CMK (cell line): Measurements from ENCODE around the gene TNNI2.
"Not testable (repeated sequence)": the region's sequence is repeated elsewhere in the genome, so short reads cannot be mapped to it uniquely, and the experiment has no call there.

ENCODE experiments used
- DNase-seq: peaks from one replicate; pipeline ENCODE4 v3.0.0-alpha.2; 2010; ENCODE audit warnings: low read depth

TNNI2 gene

GRCh38 chr11:1875093-1875850 is 36.5 kb downstream of the TNNI2 start:
- no peak for DNase-seq

DNA sequence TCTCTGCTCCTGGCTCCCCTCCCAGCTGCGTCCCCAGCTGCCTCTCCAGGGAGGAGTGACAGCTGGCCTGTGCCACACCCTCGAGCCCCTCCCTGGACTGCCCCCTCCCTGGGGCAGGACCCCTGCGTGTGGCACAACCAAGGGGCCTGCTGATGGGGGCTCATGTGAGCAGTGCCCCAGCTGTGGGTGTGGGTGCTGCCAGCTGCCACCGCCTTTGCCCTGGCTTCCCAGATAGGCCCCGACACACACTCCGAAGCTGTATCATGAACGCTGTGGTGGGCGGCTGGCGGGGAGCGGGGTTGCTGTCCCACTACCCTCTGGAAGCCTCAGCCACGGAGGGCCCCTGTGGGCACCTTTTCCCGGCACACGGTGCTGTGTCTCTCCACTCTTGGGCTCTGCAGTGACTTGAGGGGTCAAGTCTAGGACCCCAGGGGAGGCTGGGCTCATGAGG is 37.1 kb downstream of the TNNI2 start:
- DNase-seq = not testable (repeated sequence)

GRCh38 chr11:1876361-1877063 is 37.7 kb downstream of the TNNI2 start:
- no peak for DNase-seq

DNA sequence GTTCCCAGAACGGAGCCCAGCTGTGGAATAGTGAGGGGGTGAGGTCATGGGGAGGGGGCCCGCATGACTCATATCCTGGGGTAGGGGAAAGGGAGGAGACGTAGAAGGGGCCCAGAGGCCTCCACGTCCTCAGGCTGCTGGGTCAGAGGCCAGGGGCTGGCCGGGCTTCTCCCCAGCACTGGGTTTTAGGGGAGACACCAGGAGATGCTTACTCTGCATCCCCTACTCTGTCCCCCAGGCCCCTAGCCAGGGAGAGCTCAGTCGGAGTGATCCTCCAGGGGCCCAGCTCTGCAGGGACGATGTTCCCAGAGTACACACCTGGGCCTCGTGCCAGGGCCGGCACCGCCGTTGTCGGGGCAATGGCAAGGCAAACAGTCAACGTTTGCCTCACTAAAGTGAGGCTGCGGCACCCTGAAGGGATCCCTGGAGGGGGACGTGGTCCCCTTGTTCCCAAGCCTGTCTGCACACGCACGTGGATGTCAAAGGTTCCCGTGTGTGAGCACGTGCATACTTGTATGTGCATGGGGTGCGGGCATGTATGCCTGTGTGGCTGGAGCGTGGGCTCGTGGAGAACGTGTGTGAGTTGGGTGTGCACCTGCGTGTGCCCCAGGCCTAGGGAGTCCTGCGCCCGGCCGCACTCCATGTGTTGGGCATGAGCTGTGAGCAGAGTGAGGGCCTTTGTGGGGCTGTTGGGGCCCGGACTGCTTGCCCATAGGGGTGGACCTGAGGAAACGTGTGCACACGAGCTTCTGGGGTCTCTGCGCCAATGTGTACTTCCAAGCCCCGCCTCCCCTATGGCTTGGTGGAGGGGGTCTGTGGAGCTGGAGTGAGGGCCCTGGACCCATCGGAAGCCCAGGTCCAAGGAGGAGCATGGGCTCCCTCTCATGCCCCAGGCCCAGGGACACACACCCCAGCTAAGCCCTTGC is 38.7 kb downstream of the TNNI2 start:
- DNase-seq = no peak

GRCh38 chr11:1878137-1879031 is 39.6 kb downstream of the TNNI2 start:
- no peak for DNase-seq

DNA sequence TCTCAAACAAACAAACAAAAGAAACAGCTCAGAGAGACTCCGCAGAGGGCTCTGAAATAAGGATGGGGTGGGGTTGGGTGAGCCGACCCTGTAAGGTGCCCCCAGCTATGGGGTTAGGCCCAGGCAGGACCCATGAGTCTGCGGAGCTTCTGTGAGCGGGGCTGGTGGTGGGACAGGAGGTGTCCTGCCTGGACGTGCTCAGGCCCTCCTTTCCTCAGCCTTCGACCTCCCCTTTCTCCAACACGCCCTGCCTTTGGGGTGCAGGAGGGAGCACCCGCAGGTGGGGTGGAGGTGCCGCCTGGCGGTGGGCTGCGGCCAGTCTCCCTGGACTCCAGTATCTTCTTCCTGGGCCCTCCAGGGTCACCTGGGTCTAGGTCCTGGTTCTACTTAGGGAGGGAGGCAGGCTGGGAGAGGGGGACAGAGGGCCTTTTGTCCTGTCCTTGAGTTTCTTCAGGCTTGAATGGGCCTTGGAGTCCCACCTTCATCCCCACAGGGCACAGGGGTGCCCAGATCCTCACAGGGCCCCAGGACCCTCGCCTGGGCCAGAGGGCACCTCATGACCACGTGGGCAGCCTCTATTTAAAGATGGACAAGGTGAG is 40.7 kb downstream of the TNNI2 start:
- DNase-seq = no peak

- DNase-seq = no peak
Measured at GRCh38 chr11:1879941-1880720, 41.4 kb downstream of the TNNI2 start.

DNA sequence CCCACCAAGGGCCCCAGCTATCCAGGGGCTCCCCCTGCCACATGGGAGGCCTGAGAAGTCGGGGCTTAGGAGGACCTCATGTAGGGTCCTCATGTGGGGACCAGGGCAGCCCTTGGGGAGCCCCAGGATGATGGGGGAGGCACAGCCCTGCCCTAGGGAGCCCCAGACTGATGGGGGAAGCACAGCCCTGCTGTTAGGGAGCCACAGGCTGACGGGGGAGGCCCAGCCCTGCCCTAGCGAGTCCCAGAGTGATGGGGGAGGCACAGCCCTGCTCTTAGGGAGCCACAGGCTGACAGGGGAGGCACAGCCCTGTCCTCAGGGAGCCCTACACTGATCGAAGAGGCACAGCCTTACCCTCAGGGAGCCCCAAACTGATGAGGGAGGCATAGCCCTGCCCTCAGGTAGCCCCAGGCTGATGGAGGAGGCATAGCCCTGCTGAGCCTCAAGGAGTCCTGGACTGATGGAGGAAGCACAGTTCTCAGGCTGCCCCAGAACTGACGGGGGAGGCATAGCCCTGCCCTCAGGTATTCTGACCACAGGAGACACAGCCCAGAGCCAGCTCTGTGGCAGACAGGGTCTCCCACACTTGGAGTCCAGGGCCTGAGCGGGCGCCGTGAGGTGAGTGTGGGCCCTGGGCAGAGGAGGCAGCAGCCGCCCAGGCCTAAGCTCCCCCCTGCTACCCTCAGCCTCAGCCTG is 42.1 kb downstream of the TNNI2 start:
- DNase-seq = no peak

DNA sequence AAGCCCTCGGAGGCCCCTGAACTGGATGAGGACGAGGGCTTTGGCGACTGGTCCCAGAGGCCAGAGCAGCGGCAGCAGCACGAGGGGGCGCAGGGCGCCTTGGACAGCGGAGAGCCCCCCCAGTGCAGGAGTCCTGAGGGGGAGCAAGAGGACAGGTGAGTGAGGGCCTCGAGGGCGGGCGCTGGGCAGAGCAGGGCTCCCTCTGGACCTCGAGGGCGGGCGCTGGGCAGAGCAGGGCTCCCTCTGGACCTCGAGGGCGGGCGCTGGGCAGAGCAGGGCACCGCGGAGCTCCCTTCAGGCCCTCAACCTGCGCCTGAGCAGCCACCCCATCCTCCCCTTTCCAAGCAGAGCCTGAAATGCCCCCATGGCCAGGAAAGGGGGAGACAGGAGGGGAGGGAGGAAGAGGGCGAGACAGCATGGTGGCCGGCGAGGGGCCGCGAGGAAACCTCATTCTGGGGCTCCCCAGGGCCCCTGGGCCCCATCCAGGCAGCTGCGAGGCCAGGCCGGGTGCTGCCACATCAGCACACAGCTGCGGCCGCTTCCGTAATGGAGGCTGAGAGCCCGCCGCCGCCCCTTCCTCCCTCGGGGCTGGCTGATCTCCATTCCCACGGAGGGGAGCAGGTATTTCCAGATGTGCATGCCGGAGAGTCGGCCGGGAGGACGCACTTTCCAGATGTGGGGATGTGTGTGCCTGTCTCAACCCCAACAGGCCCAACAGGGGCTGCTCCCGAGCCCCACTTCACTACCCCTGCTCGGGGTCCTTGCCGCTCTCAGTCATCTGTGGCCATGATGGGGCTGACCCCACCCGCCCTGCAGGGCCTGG is 42.9 kb downstream of the TNNI2 start:
- DNase-seq = no peak

DNA sequence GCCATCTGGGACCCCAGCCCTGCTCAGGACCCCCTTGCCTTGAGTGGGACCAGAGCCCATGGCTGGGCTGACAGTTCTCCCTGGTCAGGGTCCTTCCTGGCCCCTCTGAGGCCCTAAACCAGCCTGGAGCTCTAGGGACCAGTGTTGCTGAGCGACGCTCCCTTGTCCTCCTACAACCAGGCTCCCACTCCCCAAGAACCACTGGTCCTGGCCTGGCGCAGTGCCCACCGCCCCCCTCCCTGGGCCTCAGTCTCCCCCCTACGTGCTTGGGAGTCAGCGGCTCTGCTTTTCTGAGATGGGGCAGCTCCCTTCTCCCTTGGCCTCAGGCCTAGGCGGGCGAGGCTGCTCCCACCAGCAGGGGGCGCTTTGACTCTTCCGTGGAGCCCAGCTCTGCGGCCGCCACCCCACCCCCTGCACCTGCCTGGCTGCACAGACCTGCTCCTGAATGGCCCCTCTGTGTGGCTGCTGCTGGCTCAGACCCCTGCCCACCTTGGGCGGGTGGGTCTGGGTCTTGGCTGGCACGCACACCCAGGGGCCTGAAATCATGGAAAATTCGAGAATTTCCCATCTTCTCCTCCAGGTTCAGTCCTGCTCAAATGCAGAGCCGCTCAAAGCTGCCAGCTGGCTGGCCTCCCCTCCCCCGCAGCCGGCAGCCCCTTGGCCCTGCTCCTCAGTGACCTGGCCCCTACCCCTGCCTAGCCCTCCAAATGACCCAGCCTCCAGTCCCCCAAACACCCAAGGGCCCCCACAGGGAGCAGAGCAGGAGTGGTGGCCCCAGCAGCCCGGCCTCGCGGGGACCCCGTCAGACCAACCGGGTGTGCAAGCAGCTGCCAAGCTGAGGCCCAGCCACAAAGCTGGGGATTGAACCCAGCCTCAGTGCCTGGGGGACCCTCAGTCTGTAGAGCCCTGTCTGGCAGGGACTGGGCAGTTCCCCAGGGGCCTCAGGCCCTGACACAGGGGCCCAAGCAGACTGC is 43.8 kb downstream of the TNNI2 start:
- no peak for DNase-seq

DNA sequence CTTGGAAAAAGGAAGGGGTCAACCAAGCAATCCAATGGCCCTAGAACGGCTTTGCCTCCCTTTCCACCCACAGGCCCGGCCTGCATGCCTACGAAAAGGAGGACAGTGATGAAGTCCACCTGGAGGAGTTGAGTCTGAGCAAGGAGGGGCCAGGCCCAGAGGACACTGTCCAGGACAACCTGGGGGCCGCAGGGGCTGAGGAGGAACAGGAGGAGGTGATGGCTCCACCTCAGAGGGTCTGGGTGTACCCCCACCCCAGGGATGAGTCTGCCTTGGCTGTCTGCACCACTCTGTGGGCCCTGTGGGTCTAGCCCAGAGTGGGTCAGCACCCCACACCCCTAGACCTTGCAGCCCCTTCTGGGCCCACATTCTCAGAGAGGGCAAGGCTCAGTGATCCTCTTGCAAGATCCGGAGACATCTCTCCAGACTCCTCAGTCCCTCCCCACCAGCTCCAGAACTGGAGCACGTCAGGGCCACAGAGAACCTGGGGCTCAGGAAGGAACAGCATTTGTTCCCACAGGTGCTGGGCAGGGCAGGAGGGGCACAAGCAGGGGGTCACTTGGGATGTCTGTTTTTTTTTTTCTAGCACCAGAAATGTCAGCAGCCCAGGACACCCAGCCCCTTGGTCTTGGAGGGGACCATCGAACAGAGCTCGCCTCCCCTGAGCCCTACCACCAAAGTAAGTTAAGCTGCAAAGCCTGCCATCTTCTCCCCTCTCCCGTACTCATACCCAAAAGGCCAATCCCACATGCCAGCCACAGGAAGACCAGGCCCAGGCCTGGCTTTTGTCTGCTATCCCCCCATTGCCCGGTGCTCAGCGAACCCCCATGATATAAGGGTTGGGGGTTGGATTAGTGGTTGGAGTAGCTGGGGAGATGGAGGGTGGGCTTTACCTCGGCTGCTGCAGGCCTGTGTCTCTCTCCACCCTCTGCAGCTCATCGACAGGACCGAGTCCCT is 44.8 kb downstream of the TNNI2 start:
- DNase-seq = no peak

GRCh38 chr11:1884303-1884700 is 45.5 kb downstream of the TNNI2 start:
- no peak for DNase-seq

DNA sequence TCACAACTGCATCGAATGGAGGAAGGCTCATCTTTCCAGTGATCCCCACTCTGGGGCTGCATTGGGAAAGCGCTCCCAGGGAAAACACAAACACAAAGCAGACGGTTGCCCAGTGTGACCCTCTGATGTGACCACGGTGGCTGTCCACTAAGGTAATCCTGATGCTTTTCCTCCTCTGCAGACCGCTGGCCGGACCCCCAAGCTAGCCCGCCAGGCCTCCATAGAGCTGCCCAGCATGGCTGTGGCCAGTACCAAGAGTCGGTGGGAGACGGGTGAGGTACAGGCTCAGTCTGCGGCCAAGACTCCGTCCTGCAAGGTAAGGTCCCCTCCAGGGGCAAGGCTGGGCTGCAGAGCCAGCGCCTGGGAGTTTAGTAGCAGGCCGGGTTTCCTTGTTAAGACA is 47.8 kb downstream of the TNNI2 start:
- DNase-seq = not testable (repeated sequence)

DNA sequence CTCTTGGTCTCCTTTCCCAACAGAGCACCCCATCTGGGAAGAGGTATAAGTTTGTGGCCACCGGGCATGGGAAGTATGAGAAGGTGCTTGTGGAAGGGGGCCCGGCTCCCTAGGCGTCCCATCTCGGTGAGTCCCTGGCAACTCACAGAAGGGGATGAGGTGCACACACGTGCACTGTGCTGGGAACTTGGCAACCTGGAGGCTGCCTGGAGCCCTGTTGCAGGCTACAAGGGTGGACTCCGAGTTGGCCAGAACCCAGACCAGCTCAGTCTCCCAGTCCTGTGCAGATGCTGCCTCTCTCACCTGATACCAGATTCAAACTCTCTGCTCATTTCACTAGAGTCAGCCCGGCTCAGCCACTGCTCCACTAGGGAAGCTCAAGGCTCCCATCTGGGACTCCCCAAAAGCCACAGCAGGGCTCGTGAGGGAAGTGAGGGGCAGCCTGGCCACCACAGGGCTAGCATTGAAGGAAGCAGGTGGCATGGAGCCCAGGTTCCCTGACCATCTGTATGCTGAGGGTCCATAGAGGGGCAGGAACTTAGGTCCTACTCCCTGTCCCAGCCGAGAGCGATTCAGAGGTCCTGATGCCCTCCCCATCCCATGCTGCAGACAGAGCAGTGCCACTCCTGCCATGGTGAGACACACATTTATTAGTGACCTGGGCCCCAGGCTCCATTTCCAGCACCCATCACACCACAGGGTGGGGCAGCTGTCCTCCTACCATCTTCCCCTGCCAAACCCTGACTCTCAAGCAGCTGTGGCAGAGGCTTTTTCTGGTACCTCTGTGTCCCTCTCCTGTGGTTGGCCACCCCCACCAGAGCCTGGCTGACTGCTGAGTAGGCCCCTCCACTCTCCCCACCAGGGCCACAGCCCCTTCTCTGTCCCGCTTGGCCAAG is 48.9 kb downstream of the TNNI2 start:
- DNase-seq = no peak

DNA sequence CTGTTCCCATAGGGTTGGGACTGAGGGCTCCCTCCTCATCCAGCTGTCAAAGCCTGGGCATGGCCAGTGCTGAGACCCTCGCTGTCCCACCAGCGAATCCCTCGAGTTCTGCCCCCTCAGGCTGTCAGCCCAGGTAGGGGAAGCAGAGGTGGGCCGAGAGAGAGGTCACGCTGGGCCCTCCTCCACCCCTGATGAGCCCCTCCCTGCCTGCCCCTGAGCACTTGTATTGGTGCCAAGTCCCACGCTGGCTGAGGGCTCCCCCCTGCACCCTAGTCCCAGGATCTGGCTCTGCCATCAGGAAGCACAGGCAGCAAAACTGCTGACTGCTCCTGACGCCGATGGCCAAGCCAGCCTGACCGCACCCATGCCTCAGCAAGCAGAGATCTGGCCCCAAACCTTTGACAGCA is 49.6 kb downstream of the TNNI2 start:
- no peak for DNase-seq
